Raji (cell line): Measurements from ENCODE around the gene KCNJ13.

Source experiments
- POLR2A ChIP-seq: IDR thresholded peaks from 2 replicates; pipeline ENCODE4 v1.6.1; 2011; ENCODE audit warnings: low read depth, low read length, control low read depth; ENCODE audit not compliant: insufficient read depth

Gene KCNJ13

GRCh38 chr2:232776435-232776834 lies at the start of gene KCNJ13:
Gene KCNJ13 (minus strand): TSS chr2:232776565. CDS start chr2:232771362, 5,203 bp downstream.
- TF ChIP-seq POLR2A: no peak

- no peak for TF ChIP-seq POLR2A
Observed at GRCh38 chr2:232817756-232818155, 41.4 kb upstream of the KCNJ13 start.

- no peak for TF ChIP-seq POLR2A
Observed at GRCh38 chr2:232816657-232817056, 40.3 kb upstream of the KCNJ13 start.

GRCh38 chr2:232815569-232815968 lies 39.2 kb upstream of the KCNJ13 start:
- no peak for TF ChIP-seq POLR2A

DNA sequence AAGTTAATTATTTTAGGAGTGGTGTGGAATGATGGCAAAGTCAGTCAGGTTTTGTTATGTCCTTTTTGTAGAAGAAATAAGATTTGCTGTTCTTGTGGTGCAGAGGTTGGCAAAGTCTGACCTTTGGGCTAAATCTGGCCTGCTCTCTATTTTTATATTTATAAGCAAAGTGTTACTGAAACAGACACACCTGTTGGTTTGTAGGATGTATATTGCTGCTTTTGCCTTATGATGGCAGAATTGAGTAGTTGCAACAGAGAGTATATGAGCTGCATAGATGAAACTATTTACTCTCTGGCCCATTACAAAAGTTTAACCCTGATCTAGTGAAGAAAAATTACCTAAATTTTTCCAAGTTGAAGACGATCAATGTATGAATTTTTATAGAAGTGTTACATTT lies 34.1 kb upstream of the KCNJ13 start:
- no peak for TF ChIP-seq POLR2A

DNA sequence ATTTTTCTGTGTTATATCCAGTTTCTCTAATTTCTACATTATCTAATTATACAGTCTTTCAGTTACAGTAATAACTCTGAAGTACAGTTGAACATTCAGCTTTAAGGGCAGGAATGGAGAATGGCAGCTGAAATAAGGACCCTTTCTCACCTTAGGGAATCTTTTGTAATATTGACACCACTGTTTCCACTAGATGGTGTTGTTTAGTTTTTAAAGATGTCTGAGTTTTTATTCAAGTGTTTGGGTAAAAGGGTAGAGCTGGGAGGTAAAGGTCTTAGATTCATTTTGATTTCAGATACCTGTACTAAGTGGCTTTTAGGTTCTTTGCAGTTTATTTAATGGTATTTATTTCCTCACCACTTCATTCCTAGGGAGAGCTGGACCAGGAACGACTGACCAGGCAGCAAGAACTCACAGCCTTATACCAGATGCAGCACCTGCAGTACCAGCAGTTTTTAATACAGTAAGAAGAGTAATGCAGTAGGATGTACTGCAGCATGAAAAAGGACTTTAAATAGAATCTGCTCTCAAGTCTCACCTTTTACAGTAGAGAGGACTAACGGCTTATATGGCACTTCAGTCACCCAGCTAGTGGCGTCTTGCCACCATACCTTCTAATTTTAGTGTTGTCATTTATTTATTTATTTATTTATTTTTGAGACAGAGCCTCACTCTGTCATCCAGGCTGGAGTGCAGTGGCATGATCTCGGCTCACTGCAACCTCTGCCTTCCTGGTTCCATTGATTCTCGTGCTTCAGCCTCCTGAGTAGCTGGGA lies 33.2 kb upstream of the KCNJ13 start:
- no peak for TF ChIP-seq POLR2A

DNA sequence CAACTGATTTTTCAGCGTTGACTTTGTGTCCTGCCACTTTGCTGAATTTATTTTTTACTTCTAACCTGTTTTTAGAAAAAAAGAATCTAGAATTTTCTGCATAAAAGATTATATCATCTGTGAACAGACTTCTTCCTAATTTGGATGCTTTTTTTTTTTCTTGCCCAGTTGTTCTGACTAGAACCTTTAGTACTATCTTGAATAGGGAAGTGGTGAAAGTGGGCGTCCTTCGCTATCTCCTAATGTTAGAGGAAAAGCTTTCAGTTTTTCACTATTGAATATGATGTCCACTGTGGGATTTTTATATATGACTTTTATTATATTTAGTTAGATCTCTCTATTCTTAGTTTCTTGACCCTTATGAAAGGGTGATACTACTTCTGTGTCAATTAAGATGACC lies 25.7 kb upstream of the KCNJ13 start:
- no peak for TF ChIP-seq POLR2A

DNA sequence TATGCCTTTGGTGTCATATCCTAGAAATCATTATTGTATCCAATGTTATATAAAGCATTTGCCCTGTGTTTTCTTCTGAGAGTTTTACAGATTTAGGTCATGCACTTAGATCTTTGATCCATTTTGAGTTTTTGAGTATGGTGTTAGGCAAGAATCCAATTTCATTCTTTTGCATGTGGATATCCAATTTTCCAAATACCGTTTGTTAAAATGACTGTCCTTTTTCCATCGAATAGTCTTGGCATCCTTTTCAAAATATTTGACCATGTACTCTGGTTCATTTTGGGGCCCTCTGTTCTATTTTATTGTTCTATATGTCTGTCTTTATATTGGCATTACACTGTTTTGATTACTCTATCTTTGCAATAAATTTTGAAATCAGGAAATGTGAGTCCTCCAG lies 23.8 kb upstream of the KCNJ13 start:
- no peak for TF ChIP-seq POLR2A

- no peak for TF ChIP-seq POLR2A
Observed at GRCh38 chr2:232798187-232798586, 21.8 kb upstream of the KCNJ13 start.

GRCh38 chr2:232795920-232796319 lies 19.6 kb upstream of the KCNJ13 start:
- TF ChIP-seq POLR2A: no peak

- no peak for TF ChIP-seq POLR2A
Observed at GRCh38 chr2:232794981-232795380, 18.6 kb upstream of the KCNJ13 start.

GRCh38 chr2:232793271-232793670 lies 16.9 kb upstream of the KCNJ13 start:
- TF ChIP-seq POLR2A: no peak

DNA sequence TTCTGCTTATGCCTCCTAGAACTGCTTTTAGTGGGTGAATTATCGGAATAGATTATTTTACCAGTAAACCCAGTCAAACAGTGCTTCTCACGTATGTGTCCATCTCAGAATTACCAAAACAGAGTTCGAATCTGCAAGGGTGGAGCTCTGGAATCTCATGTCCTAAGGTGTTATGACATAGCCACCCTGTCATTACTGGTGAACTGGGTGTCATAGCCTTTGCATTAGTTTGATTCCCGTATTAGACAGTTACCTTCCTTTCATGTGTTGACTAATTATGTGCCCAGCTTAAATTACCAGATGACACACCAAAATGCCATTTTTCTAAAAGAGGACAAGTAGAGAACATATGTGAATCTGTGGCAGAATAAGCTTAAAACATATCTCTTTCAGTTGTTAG lies 15.2 kb upstream of the KCNJ13 start:
- TF ChIP-seq POLR2A: no peak

DNA sequence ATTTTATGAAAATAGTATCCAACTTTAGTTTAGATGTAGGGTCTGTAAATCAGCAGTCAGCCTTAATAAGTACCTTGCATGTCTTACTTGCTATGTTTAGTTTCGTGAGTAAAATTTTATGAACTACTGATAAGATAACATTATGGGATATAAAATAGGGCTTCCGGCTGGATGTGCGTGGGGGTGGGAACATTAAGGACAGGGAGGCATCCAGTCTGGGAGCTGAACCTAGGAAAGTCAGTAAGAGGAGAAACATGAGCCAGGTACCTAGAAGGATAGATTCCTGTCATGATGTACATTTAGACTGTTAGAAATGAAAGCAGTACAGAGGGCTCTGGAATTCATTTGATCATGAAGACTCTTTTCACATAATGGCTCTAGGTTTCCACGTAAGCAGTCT lies 12.7 kb upstream of the KCNJ13 start:
- TF ChIP-seq POLR2A: no peak

DNA sequence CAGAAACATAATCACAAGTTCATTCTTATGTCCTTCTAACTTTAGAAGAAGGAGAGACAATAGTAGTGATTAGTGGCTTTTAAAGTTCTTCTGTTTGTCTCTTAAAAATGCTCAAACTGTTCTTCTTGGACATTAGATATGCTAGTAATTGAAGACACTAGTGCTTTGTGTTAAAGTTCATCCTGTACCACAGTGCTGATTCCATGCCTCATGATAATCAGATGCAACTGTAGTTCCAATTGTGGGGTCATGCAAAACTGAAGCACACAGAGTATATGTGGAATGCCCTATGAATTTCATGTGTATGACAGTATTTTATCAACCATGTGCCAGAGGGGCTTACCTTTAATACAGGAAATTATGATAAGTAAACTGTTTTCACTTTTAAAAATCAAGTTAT lies 11.4 kb upstream of the KCNJ13 start:
- TF ChIP-seq POLR2A: no peak

GRCh38 chr2:232783278-232783677 lies 6.9 kb upstream of the KCNJ13 start:
- no peak for TF ChIP-seq POLR2A

DNA sequence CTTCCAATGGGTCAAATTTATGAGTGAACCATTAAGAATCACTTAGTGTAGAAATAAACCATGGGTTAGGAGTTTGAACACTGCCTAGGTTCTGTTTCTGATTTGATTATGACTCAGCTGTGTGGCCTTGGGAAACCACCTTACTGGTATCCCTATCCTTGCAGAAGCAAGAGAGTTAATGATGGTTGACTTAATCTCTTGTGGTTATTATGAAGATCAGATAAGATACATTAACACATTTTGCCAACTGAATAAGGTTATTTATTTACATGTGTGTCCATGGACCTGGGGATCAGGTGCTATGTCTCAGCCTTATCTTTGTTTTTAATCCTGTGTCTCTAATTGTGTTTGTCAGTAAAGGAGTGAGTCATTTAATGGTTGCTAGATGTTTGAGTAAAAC lies 5.4 kb upstream of the KCNJ13 start:
- no peak for TF ChIP-seq POLR2A
